HFF-Myc (cell line): ENCODE results near the gene MKRN2.

Experiments
- DNase-seq: peaks from one replicate; pipeline ENCODE4 v3.0.0-alpha.2; 2011; ENCODE audit warnings: low read depth; ENCODE audit errors: extremely low read depth
- H3K4me3 ChIP-seq: replicated peaks from 2 replicates; pipeline ENCODE4 v1.5.1; 2011; ENCODE audit warnings: low read depth, mild to moderate bottlenecking, control low read depth, low read length
- CTCF ChIP-seq: IDR thresholded peaks from 2 replicates; pipeline ENCODE4 v1.5.1; 2012; ENCODE audit warnings: mild to moderate bottlenecking, low read depth, low read length, control low read depth; ENCODE audit errors: missing control alignments

MKRN2 gene

DNA sequence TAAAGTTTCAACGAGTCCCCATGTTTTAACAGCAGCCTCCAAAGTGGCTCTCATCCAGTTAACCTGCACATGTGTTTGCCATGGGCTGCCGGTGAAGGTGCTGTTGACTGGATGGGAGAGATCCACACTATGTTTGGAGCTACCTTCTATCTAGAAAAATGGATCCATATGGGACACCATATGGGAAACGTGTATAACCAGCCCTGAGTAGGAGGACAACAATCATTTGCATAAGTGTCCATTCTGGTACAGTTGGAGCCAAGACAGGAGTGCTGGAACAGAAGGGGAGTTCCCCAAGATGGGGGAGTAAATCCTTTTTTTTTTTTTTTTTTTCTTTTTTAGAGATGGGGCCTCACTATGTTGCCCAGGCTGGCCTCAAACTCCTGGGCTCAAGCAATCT is 36.6 kb downstream of the MKRN2 start:
- no peak overlapping the region for H3K4me3 ChIP-seq
- DNase-seq: no peak
- no peak for TF ChIP-seq CTCF

DNA sequence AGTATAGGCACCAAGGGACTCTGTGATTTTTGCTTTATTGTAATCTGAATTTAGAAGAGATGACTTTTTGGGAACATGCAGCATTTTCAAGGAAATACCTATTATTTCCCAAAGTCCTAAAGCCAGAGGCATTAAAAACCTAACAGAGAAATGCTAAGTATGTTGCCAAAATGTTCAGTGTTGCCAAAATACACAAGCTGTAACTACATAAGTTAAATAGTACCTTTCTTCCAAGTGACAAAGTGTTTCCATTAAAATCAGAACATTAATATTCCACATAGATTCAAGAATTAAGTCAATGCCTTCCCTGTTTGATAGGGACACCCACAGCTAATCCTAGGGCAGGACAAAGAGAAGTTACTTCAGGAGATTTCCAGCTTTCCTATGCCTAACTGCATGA is 42.0 kb downstream of the MKRN2 start:
- DNase-seq: no peak
- TF ChIP-seq CTCF: no peak

GRCh38 chr3:12601072-12601471 is 44.2 kb downstream of the MKRN2 start:
- no peak for DNase-seq
- no peak for TF ChIP-seq CTCF
- H3K4me3 ChIP-seq: no peak overlapping the region

More for the DNA sequence above, 42.0 kb downstream of the MKRN2 start:
- H3K4me3 ChIP-seq: no peak overlapping the region

GRCh38 chr3:12603969-12604368 is 47.1 kb downstream of the MKRN2 start:
- no peak for TF ChIP-seq CTCF
- H3K4me3 ChIP-seq: no peak overlapping the region

DNA sequence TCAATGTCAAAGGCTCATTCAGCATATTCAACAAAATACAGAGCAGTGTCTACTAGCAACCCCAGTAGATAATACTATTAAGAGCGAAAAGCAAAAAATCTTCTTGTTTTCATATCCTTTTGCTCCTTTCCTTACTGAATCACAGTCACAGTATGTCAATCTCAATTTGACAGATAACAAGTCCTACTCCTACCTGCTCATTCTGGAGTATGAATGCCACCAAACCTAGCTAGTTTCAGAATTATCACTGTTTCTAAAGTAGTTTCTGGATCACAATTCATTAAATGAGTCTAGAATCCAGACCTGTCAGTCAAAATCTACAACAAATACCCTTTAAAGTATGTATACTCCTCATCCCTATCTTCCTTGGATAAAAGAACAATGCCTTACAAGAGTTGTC is 51.5 kb downstream of the MKRN2 start:
- DNase-seq: no peak
- no peak overlapping the region for H3K4me3 ChIP-seq
- no peak for TF ChIP-seq CTCF

More at GRCh38 chr3:12603969-12604368, 47.1 kb downstream of the MKRN2 start:
- DNase-seq: no peak

DNA sequence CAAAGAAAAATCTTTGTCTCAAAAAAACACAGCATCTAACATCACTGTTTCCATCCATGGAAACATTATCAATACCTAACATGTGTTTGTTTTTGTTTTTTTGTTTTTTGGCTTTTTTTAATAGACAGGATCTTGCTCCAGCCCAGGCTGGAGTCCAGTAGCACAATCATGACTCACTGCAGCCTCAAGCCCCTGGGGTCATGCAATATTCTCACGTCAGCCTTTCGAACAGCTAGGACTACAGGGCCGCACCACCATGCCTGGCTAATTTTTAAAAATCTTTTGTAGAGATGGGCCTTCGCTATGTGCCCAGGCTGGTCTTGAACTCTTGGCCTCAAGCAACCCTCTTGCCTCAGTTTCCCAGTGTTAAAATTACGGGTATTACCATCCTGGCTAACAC is 54.2 kb downstream of the MKRN2 start:
- no peak overlapping the region for H3K4me3 ChIP-seq
- DNase-seq: no peak
- TF ChIP-seq CTCF: no peak

GRCh38 chr3:12612514-12613226 is 55.8 kb downstream of the MKRN2 start:
- no peak overlapping the region for H3K4me3 ChIP-seq
- no peak for DNase-seq
- no peak for TF ChIP-seq CTCF
